HUES6 (cell line): ENCODE results near the gene PLSCR3.

Experiments
- H3K27ac ChIP-seq: 2 replicates; pipeline ENCODE4 v1.7.0; 2013; ENCODE audit warnings: low read depth, mild to moderate bottlenecking, low read length, inconsistent platforms
- H3K27me3 ChIP-seq: 2 replicates; pipeline ENCODE4 v1.6.1; 2013; ENCODE audit warnings: low read length; ENCODE audit not compliant: control insufficient read depth, insufficient read depth
- H3K36me3 ChIP-seq: 2 replicates; pipeline ENCODE4 v1.6.1; 2013; ENCODE audit warnings: low read length; ENCODE audit not compliant: control insufficient read depth, insufficient read depth
- H3K4me1 ChIP-seq: 2 replicates; pipeline ENCODE4 v1.6.1; 2013; ENCODE audit warnings: low read length; ENCODE audit not compliant: control insufficient read depth, insufficient read depth
- H3K4me3 ChIP-seq: 2 replicates; pipeline ENCODE4 v1.5.1; 2013; ENCODE audit warnings: low read depth, low read length
- H3K9ac ChIP-seq: one replicate; pipeline ENCODE4 v1.6.1; 2013; ENCODE audit warnings: mild to moderate bottlenecking, low read length
- H3K9me3 ChIP-seq: 2 replicates; pipeline ENCODE4 v1.6.1; 2013; ENCODE audit warnings: low read depth, low read length; ENCODE audit not compliant: control insufficient read depth, insufficient read depth

PLSCR3 gene

GRCh38 chr17:7356072-7356549 lies 38.2 kb downstream of the PLSCR3 start:
- H3K9ac ChIP-seq, result no peak overlapping the region
- H3K36me3 ChIP-seq, result no peaks in the 10 kb centered on the region
- H3K4me3 ChIP-seq, result peak overlapping the region; percentile 44
- H3K27ac ChIP-seq, result no peak overlapping the region
- H3K9me3 ChIP-seq, result no peaks in the 10 kb centered on the region
- peaks cover 16% of the 10 kb centered on the region for H3K4me1 ChIP-seq
- H3K27me3 ChIP-seq, result 0 out of 2 replicates have a peak, but pooled peaks cover 6% of the 10 kb centered on the region

- no peak overlapping the region for H3K27ac ChIP-seq
- no peak overlapping the region for H3K4me3 ChIP-seq
- no peaks in the 10 kb centered on the region for H3K36me3 ChIP-seq
These were observed 38.8 kb downstream of the PLSCR3 start for GRCh38 chr17:7355573-7355972.

DNA sequence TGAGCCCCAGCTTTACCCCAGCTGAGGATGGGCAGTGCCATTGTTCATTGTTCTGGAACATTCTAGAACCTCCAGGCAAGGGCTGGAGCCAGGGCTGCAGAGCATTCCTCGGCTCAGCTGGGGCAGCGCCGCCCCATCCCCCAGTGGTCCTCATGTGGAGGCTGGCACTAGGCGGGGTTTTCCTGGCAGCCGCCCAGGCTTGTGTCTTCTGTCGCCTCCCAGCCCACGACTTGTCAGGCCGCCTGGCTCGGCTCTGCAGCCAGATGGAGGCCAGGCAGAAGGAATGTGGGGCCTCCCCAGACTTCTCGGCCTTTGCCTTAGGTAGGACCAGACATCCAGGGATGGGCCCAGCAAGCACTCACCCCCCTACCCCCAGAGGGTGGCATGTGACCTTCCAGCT lies 39.3 kb downstream of the PLSCR3 start, which contains the start of gene TMEM95:
TMEM95 (plus strand) TSS at position 104 of the 400 bp plus-strand sequence; CDS start at position 153, 49 bp downstream.
- no peak within 1 kb of the TSS for H3K9ac ChIP-seq

More at GRCh38 chr17:7355573-7355972, 38.8 kb downstream of the PLSCR3 start:
- 0 out of 2 replicates have a peak, but pooled peaks cover 6% of the 10 kb centered on the region for H3K27me3 ChIP-seq
- H3K4me1 ChIP-seq, result peaks cover 16% of the 10 kb centered on the region
- H3K9ac ChIP-seq, result no peak overlapping the region
- no peaks in the 10 kb centered on the region for H3K9me3 ChIP-seq

DNA sequence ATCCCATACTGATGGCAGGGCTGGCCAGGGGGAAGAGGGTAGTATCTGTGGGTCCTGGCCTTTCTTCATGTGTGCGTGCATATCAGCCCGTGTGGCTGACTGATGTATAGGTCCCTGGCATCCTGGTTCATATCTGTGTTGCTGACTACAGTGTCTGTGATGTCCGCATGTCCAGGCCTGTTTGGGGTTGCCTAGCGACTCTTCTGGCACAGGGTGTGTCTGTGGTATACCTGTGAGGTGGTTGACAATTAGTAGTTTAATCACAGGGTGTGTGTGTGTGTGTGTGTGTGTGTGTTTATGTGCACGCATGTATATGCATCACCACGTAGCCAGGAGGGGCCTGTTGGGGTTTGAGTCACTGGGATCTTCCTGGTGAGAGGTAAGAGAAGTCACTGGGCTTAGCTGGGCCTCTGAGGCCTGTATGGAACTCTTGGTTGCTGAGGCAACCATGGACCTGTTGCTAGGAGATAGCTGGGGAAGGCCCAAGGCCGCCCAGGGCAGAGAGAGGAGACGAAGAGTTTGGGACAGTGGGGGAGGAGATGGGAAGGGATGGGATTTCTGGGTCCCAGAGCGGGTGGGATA lies 40.0 kb downstream of the PLSCR3 start:
- no peaks in the 10 kb centered on the region for H3K9me3 ChIP-seq
- no peak overlapping the region for H3K9ac ChIP-seq
- H3K27ac ChIP-seq, result no peak overlapping the region
- 0 out of 2 replicates have a peak, but pooled peaks cover 6% of the 10 kb centered on the region for H3K27me3 ChIP-seq
- H3K4me1 ChIP-seq, result peaks cover 23% of the 10 kb centered on the region
- H3K36me3 ChIP-seq, result no peaks in the 10 kb centered on the region
- no peak overlapping the region for H3K4me3 ChIP-seq

More for the DNA sequence above, 39.3 kb downstream of the PLSCR3 start, which contains the start of gene TMEM95:
- H3K27ac ChIP-seq, result no peak within 1 kb of the TSS
- no peaks in the 10 kb centered on the region for H3K9me3 ChIP-seq
- H3K4me3 ChIP-seq, result no peak within 1 kb of the TSS
- 0 out of 2 replicates have a peak, but pooled peaks cover 6% of the 10 kb centered on the region for H3K27me3 ChIP-seq
- H3K4me1 ChIP-seq, result peaks cover 16% of the 10 kb centered on the region
- H3K36me3 ChIP-seq, result no peaks in the 10 kb centered on the region

DNA sequence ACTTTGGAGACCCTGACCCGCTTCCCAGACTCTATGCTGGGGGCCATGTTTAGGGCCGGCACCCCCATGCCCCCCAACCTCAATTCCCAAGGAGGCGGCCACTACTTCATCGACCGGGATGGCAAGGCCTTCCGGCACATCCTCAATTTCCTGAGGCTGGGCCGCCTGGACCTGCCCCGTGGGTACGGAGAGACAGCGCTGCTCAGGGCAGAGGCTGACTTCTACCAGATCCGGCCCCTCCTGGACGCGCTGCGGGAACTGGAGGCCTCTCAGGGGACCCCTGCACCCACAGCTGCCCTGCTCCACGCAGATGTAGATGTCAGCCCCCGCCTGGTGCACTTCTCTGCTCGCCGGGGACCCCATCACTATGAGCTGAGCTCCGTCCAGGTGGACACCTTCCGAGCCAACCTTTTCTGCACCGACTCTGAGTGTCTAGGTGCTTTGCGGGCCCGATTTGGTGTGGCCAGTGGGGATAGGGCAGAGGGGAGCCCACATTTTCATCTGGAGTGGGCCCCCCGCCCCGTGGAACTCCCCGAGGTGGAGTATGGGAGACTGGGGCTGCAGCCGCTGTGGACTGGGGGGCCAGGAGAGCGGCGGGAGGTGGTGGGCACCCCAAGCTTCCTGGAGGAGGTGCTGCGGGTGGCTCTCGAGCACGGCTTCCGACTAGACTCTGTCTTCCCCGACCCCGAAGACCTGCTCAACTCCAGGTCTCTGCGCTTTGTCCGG lies 41.3 kb downstream of the PLSCR3 start:
- peak overlapping the region; percentile 91 for H3K4me3 ChIP-seq
- H3K36me3 ChIP-seq, result no peaks in the 10 kb centered on the region
- 0 out of 2 replicates have a peak, but pooled peaks cover 6% of the 10 kb centered on the region for H3K27me3 ChIP-seq
- H3K9me3 ChIP-seq, result no peaks in the 10 kb centered on the region
- H3K27ac ChIP-seq, result no peak overlapping the region
- no peak overlapping the region for H3K9ac ChIP-seq
- H3K4me1 ChIP-seq, result peaks cover 27% of the 10 kb centered on the region

DNA sequence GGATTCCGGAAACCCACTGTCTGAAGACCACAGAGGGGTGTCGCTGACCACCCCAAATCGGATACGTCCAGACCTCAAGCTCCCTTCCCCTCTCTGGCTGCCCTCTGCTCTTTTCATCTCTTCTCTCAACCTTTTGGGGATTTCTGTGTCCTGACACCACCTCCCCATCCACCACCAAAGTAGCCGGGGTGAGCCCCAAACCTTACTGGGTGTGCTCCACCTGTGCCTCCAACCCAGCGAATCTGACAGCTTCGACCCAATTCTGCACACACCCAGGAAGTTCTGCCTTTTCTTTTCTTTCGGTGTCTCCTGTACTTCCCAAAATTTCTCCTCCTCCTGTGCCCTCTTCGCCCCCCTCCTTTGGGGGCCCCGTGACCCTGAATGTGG lies 41.8 kb downstream of the PLSCR3 start:
- peak overlapping the region; percentile 91 for H3K4me3 ChIP-seq
- no peaks in the 10 kb centered on the region for H3K9me3 ChIP-seq
- peaks cover 27% of the 10 kb centered on the region for H3K4me1 ChIP-seq
- peak overlapping the region; percentile 95 for H3K9ac ChIP-seq
- H3K27me3 ChIP-seq, result 0 out of 2 replicates have a peak, but pooled peaks cover 6% of the 10 kb centered on the region
- H3K27ac ChIP-seq, result peak overlapping the region; percentile 98; the same call in 1 of the 2 replicates
- H3K36me3 ChIP-seq, result no peaks in the 10 kb centered on the region

DNA sequence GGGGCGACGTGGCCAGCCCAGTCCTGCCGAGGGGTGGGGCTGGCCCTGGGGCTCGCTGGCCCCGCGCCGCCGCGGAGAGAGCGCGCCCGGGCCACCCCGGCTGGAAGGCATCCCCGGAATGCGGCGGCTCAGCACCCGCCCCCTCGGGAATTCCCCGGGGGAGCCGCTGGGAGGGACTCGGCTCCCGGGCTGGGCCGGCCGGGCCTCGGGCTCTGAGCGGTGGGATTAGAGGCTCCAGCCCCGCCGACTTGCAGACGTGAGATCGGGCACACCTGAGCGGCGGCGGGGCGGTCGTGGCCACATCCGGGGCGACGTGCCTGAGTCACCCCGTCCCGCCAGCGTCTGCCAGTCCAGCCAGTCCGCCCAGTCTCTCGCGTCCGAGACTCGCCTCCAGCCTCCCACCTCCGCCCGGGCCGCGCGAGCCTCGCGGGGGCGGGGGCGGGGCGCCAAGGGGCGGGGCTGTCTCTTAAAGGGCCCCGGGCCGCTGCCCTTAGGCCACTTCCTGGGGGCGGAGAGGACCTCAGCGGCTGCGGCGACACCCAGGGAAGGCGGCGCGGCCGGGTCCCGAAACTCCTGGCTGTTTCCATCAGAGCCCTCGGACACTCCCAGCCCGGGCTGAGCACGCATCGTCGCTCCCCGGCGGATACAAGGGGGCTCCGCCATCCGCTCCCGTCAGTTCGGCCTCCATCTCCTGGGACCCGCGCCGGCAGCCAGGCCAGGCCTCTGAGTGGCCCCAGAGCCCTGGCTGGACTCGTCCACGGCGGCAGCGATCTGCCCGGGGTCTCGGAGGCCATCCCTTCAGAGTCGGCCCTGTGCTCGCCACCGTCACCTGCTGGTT lies 42.4 kb downstream of the PLSCR3 start, which contains the start of gene KCTD11:
KCTD11 (plus strand) TSS at position 498 of the 838 bp plus-strand sequence.
- Histone ChIP-seq H3K4me3 (peak within 1 kb of the TSS; percentile 91), H3K9me3 (no peaks in the 10 kb centered on the region), H3K36me3 (no peaks in the 10 kb centered on the region), H3K4me1 (peaks cover 27% of the 10 kb centered on the region), H3K27me3 (0 out of 2 replicates have a peak, but pooled peaks cover 6% of the 10 kb centered on the region), H3K9ac (peak within 1 kb of the TSS; percentile 95), H3K27ac (peak within 1 kb of the TSS; percentile 98)

DNA sequence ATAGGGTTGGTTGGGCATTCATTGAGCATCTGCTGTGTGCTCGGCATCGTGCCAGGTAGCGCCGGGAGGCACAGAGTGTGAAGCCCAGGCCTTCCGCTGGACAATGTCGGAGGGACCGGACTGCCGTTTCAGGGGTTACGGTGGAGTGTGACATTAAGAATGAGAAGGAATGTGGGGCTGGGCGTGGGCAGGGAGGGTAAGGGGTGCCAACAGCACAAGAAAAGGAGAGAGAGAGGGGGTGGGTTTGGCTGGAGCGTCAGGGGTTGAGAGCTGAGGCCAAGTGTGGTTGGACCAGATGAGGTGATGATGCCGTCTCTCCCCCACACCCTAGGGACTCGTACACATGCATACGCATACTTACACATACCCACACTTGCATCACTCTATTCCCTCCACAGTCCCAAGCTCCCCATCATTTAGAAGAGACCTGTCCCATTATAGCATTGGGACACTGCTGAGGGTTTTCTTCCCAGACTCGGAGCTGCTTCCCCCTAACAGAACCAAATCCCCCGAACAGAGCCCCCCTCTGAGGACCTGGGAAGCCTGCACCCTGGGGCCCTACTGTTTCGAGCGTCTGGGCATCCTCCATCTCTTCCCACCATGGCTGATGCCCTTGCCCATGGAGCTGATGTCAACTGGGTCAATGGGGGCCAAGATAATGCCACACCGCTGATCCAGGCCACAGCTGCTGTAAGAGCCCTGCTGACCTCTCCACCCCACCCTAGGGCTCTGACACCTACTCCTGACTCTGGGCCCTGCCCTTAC lies 45.7 kb downstream of the PLSCR3 start:
- no peak overlapping the region for H3K4me3 ChIP-seq
- H3K9ac ChIP-seq, result no peak overlapping the region
- H3K36me3 ChIP-seq, result no peaks in the 10 kb centered on the region
- H3K27me3 ChIP-seq, result 0 out of 2 replicates have a peak, but pooled peaks cover 6% of the 10 kb centered on the region
- no peak overlapping the region for H3K27ac ChIP-seq
- no peaks in the 10 kb centered on the region for H3K9me3 ChIP-seq
- peaks cover 19% of the 10 kb centered on the region for H3K4me1 ChIP-seq

DNA sequence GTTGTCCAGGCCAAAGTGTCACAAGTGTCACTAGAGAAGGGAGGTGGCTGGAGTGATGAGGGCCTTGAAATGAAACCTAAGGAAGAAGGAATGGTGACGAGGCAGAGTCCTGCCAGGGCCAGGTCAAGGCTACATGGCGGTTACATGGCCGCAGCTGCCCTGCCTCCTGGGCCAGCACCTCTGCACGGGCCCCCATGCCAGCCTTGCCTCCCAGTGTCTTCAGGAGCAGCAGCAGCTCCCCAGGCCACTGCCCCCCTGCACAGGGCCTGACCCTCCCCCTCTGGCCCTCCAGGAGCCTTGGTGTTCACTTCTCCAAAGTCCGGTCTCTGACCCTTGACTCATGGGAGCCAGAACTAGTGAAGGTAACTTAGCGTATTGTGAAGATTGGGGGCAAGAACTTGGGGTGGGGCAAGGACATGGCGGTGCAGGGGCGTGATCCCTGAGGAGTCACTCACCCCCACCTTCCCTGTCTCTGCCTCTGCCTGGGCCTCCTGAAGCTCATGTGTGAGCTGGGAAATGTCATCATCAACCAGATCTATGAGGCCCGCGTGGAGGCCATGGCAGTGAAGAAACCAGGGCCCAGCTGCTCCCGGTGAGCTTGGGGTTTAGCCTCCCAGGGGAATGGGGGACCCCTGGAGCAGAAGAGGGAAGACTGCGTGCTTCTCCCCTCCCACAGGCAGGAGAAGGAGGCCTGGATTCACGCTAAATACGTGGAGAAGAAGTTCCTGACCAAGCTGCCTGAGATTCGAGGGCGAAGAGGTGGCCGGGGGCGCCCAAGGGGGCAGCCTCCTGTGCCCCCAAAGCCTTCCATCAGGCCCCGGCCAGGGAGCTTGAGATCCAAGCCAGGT lies 46.5 kb downstream of the PLSCR3 start:
- Histone ChIP-seq H3K27me3 (0 out of 2 replicates have a peak, but pooled peaks cover 3% of the 10 kb centered on the region), H3K9ac (peak overlapping the region; percentile 13), H3K36me3 (no peaks in the 10 kb centered on the region), H3K27ac (no peak overlapping the region), H3K9me3 (no peaks in the 10 kb centered on the region), H3K4me3 (no peak overlapping the region), H3K4me1 (peaks cover 16% of the 10 kb centered on the region)
